Spleen (tissue), 11 donors: ENCODE measurements around the gene GLYR1. TPM values are rescaled to one million over a fixed set of nuclear protein-coding genes. Genes with fewer than 3 reads are reported as not detected.

Experiments
- DNase-seq: peaks from one replicate; pipeline ENCODE4 v3.0.0-alpha.2; 2020
- H3K27ac ChIP-seq, 8 donors: fragments of 200-600 bp; sonication (generic) in 7 of 8; 1 replicate in 4 of 8; 2 replicates in 4 of 8; pipeline versions ENCODE4 v1.5.0 to v1.8.0; 2016 to 2021; ENCODE audit warnings: inconsistent platforms in 4 of 8, mild to moderate bottlenecking in 4 of 8, moderate library complexity in 1 of 8
- H3K27me3 ChIP-seq, 7 donors: fragments of 200-600 bp; sonication (generic) in 6 of 7; replicated peaks in 1 of 7; 1 replicate in 4 of 7; 2 replicates in 3 of 7; pipeline versions ENCODE4 v1.5.0 to v1.8.0; 2016 to 2021; ENCODE audit warnings: inconsistent platforms in 3 of 7, mild to moderate bottlenecking in 1 of 7
- H3K36me3 ChIP-seq, 6 donors: fragments of 200-600 bp; sonication (generic) in 5 of 6; 1 replicate in 4 of 6; 2 replicates in 2 of 6; pipeline versions ENCODE4 v1.5.0 to v1.8.0; 2016 to 2021; ENCODE audit warnings: inconsistent platforms in 2 of 6
- H3K4me1 ChIP-seq, 6 donors: fragments of 200-600 bp; sonication (generic) in 5 of 6; 1 replicate in 3 of 6; 2 replicates in 3 of 6; pipeline versions ENCODE4 v1.5.0 to v1.8.0; 2016 to 2021; ENCODE audit warnings: inconsistent platforms in 3 of 6
- H3K4me3 ChIP-seq, 8 donors: fragments of 200-600 bp; sonication (generic) in 7 of 8; 1 replicate in 4 of 8; 2 replicates in 4 of 8; pipeline versions ENCODE4 v1.5.0 to v1.8.0; 2016 to 2021; ENCODE audit warnings: inconsistent platforms in 4 of 8, mild to moderate bottlenecking in 4 of 8, moderate library complexity in 2 of 8
- H3K9me3 ChIP-seq, 8 donors: fragments of 200-600 bp; sonication (generic) in 7 of 8; 1 replicate in 4 of 8; 2 replicates in 4 of 8; pipeline versions ENCODE4 v1.5.0 to v1.8.0; 2016 to 2021; ENCODE audit warnings: inconsistent platforms in 4 of 8
- CTCF ChIP-seq, 11 experiments: fragments of 200-600 bp in 7 of 11; fragments of 450-650 bp in 4 of 11; sonication (generic) in 4 of 11; IDR thresholded peaks in 8 of 11; conservative IDR thresholded peaks in 3 of 11; 1 replicate in 7 of 11; 2 replicates in 4 of 11; pipeline versions ENCODE4 v1.4.0 to v1.8.0; 2016 to 2021; ENCODE audit warnings: antibody characterized with exemption in 11 of 11, inconsistent platforms in 4 of 11, mild to moderate bottlenecking in 1 of 11
- POLR2A ChIP-seq, 3 donors: fragments of 450-650 bp; IDR thresholded peaks; one replicate each; pipeline ENCODE4 v1.5.1; 2017; ENCODE audit warnings: antibody characterized with exemption in 3 of 3, mild to moderate bottlenecking in 1 of 3
- POLR2AphosphoS5 ChIP-seq, 3 donors: sonication (generic); formaldehyde crosslinking; IDR thresholded peaks; one replicate each; pipeline ENCODE4 v1.5.1; 2017; ENCODE audit warnings: antibody characterized with exemption in 3 of 3
- WGBS, 5 donors: extraction: QIAGEN DNeasy Blood & Tissue Kit in 3 of 5; methylation state at CpG; one replicate each; pipeline versions ENCODE4 v1.1.5 to v1.1.7; 2013 to 2018; 5-methylcytosine and 5-hydroxymethylcytosine counted together
- intact Hi-C: fragments of 100-400 bp; cut with DNase I; formaldehyde crosslinking; loops from one replicate; pipeline ENCODE4 v1.15.0; 2023; ENCODE audit warnings: low total_unique reads
- polyA plus RNA-seq, 3 donors: library from polyadenylated mRNA; stranded (reverse); fragments of 200-250 nt; gene quantifications; one replicate each; pipeline ENCODE4 v1.2.1, GENCODE V29; 2013
- total RNA-seq, 7 donors: library from RNA; depleted of rRNA in 3 of 7; stranded (reverse); fragments of >200 nt in 3 of 7; fragmentation: NEBNext Ultra II Directional in 4 of 7; extraction: Animal tissue kit (Norgen Biotek cat#: 25700) in 4 of 7; gene quantifications; one replicate each; pipeline versions ENCODE4 v1.1.0 to v1.2.1, GENCODE V29; 2016 to 2021
- donor health status: healthy with polysubstance abuse.
- donor health status: DM: no; HTN: no; CAD: no; lungs with moderate emphysema.
- donor health status: DM: no; HTN: no; CAD: no.
- donor health status: Bipolar disorder and iron deficiency.
- donor health status: healthy.
- donor health status: DM: no; HTN: no; CAD: no.
- donor health status: DM: yes; HTN: yes; CAD: no.

GLYR1 gene
- total and polyA plus RNA-seq, 10 donors = 26.6 to 117 (median 62.3) TPM

GRCh38 chr16:4814542-4815173 is 32.4 kb downstream of the GLYR1 start:
- Histone ChIP-seq H3K9me3 (no peaks in the 10 kb centered on the region), H3K27ac (no peak overlapping the region), H3K4me3 (no peak overlapping the region), H3K27me3 (no peaks in the 10 kb centered on the region), H3K4me1 (no peaks in the 10 kb centered on the region), H3K36me3 (peaks cover 0 to 100% (median 98%) of the 10 kb centered on the region in 6 donors)
- no peak for DNase-seq
- intact Hi-C loops = no loop called here
- 91 to 93% (median 92%) methylated on average over 14 to 16 of the region's 16 CpGs for WGBS, 5 donors
- no peak for TF ChIP-seq POLR2A (IDR thresholded peaks at IDR 0.05)
- TF ChIP-seq POLR2AphosphoS5 (IDR thresholded peaks at IDR 0.05) = peak in 1 of 3 donors; percentile 42

GRCh38 chr16:4814046-4814445 is 33.0 kb downstream of the GLYR1 start:
- Histone ChIP-seq H3K4me3 (no peak overlapping the region), H3K4me1 (no peaks in the 10 kb centered on the region), H3K36me3 (peaks cover 0 to 100% (median 98%) of the 10 kb centered on the region in 6 donors), H3K27me3 (no peaks in the 10 kb centered on the region), H3K9me3 (no peaks in the 10 kb centered on the region), H3K27ac (no peak overlapping the region)
- DNase-seq = no peak
- TF ChIP-seq CTCF (IDR thresholded peaks at IDR 0.05 in 8 of 11, conservative IDR thresholded peaks at IDR 0.05 in 3 of 11) = no peak
- no peak for TF ChIP-seq POLR2A (IDR thresholded peaks at IDR 0.05)
- TF ChIP-seq POLR2AphosphoS5 (IDR thresholded peaks at IDR 0.05) = no peak
- intact Hi-C loops = no loop called here

GRCh38 chr16:4813251-4814003 is 33.7 kb downstream of the GLYR1 start:
- no peak overlapping the region for H3K27ac ChIP-seq
- WGBS, 5 donors = 96 to 98% (median 98%) methylated on average over 11 to 16 of the region's 16 CpGs
- H3K27me3 ChIP-seq = no peaks in the 10 kb centered on the region
- no peaks in the 10 kb centered on the region for H3K4me1 ChIP-seq
- H3K9me3 ChIP-seq = no peaks in the 10 kb centered on the region
- peaks cover 0 to 100% (median 98%) of the 10 kb centered on the region in 6 donors for H3K36me3 ChIP-seq
- no peak overlapping the region for H3K4me3 ChIP-seq
- TF ChIP-seq POLR2A (IDR thresholded peaks at IDR 0.05) (no peak), CTCF (IDR thresholded peaks at IDR 0.05 in 8 of 11, conservative IDR thresholded peaks at IDR 0.05 in 3 of 11) (no peak), POLR2AphosphoS5 (IDR thresholded peaks at IDR 0.05) (no peak)
- intact Hi-C loops = no loop called here
- no peak for DNase-seq

- 89 to 97% (median 92%) methylated on average over 9 of the region's 9 CpGs for WGBS, 5 donors
- Histone ChIP-seq H3K4me3 (no peak overlapping the region), H3K27ac (no peak overlapping the region), H3K4me1 (no peaks in the 10 kb centered on the region), H3K9me3 (no peaks in the 10 kb centered on the region), H3K36me3 (peaks cover 0 to 100% (median 97%) of the 10 kb centered on the region in 6 donors), H3K27me3 (no peaks in the 10 kb centered on the region)
- intact Hi-C loops = no loop called here
- TF ChIP-seq POLR2AphosphoS5 (IDR thresholded peaks at IDR 0.05) (no peak), CTCF (IDR thresholded peaks at IDR 0.05 in 8 of 11, conservative IDR thresholded peaks at IDR 0.05 in 3 of 11) (no peak), POLR2A (IDR thresholded peaks at IDR 0.05) (no peak)
- no peak for DNase-seq
Observed at GRCh38 chr16:4811773-4812172, 35.3 kb downstream of the GLYR1 start.
